ENCODE data around the gene PLXNB1.

Gene PLXNB1

DNA sequence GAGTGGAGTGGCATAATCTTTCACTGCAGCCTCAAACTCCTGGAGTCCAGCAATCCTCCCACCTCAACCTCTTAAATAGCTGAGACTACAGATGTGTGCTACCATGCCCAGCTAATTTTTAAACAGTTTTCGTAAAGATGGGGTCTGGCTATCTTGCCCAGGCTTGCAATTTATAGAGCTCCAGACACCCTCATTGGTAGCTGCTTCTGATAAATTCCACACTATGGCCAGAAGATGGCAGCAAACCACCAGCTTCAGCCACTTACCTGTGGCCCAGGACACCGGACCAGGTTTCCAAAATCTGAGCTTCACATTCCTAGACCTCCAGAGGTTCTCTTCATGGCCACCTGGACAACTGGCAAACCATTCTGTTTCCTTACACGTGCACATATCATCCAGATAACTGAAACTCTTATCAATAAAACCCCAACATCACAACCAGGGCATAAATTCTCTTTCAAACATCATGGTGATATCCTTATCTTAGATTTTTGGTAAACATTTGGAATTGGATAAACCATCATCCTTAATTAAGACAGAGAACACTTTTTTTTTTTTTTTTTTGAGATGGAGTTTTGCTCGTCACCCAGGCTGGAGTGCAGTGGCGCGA, 29.0 kb downstream of the PLXNB1 start:
- POLR2A ChIA-PET = interaction anchor here (0.7 to 2.1 kb wide), 8 partner anchors 17 to 152 kb away, joined by 3 to 13 read pairs (median 4); partner anchors contain the start of genes CCDC51 and TMA7
- Histone ChIP-seq H3K4me3 (ENCODE audit: low read depth, low read length) (no peak overlapping the region), H3K4me1 (ENCODE audit: control insufficient read depth, insufficient read depth, low read length) (no peaks in the 10 kb centered on the region), H3K36me3 (ENCODE audit: control insufficient read depth in 2 of 2, insufficient read depth in 1 of 2, low read length in 2 of 2) (peaks cover 0 to 22% of the 10 kb centered on the region in 2 experiments; a peak in 1 of 3 replicates), H3K27ac (ENCODE audit: extremely low read depth, low read depth, low read length) (no peak overlapping the region), H3K9me3 (ENCODE audit: control insufficient read depth, insufficient read depth, low read depth, low read length) (no peaks in the 10 kb centered on the region)
- CTCF ChIA-PET = interaction anchor here (0.6 to 7.2 kb wide), 42 partner anchors 9 to 339 kb away, joined by 3 to 238 read pairs (median 5); partner anchors contain the start of genes CCDC51, PFKFB4, PLXNB1 and TMA7
- TF ChIP-seq ZNF747 (tag by site-specific recombination; IDR thresholded peaks at IDR 0.05) (no peak), SCRT1 (tag by site-specific recombination; IDR thresholded peaks at IDR 0.05; ENCODE audit: borderline replicate concordance) (peak; percentile 82), ZEB2 (tag by site-specific recombination; IDR thresholded peaks at IDR 0.05) (0 out of 2 replicates have a peak, but pooled peaks have one; percentile 46), ZNF621 (tag by site-specific recombination; IDR thresholded peaks at IDR 0.05) (no peak), HOXD13 (CRISPR knock-in tag; IDR thresholded peaks at IDR 0.05; ENCODE audit: borderline replicate concordance) (no peak), ZNF121 (tag by site-specific recombination; IDR thresholded peaks at IDR 0.05) (peak; percentile 100), ZNF610 (tag by site-specific recombination; IDR thresholded peaks at IDR 0.05; ENCODE audit: borderline replicate concordance) (no peak), ZNF2 (tag by site-specific recombination; IDR thresholded peaks at IDR 0.05) (no peak), ZNF654 (tag by site-specific recombination; IDR thresholded peaks at IDR 0.05; ENCODE audit: low read depth) (peak; percentile 89), ZNF776 (tag by site-specific recombination; IDR thresholded peaks at IDR 0.05; ENCODE audit: borderline replicate concordance) (no peak), ZBTB1 (tag by site-specific recombination; IDR thresholded peaks at IDR 0.05) (no peak), SCRT2 (tag by site-specific recombination; IDR thresholded peaks at IDR 0.05) (peak; percentile 70), ZNF76 (tag by site-specific recombination; IDR thresholded peaks at IDR 0.05; ENCODE audit: borderline replicate concordance, low read depth) (no peak), ZNF544 (tag by site-specific recombination; IDR thresholded peaks at IDR 0.05) (no peak), ZNF660 (tag by site-specific recombination; IDR thresholded peaks at IDR 0.05) (peak; percentile 53; the same call in 1 of the 2 replicates), ZNF140 (tag by site-specific recombination; IDR thresholded peaks at IDR 0.05) (no peak), KLF7 (tag by site-specific recombination; IDR thresholded peaks at IDR 0.05; ENCODE audit: borderline replicate concordance) (no peak)
- TF ChIP-seq, protein P1, sequence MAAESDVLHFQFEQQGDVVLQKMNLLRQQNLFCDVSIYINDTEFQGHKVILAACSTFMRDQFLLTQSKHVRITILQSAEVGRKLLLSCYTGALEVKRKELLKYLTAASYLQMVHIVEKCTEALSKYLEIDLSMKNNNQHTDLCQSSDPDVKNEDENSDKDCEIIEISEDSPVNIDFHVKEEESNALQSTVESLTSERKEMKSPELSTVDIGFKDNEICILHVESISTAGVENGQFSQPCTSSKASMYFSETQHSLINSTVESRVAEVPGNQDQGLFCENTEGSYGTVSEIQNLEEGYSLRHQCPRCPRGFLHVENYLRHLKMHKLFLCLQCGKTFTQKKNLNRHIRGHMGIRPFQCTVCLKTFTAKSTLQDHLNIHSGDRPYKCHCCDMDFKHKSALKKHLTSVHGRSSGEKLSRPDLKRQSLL (tag by site-specific recombination; IDR thresholded peaks at IDR 0.05) = 0 out of 2 replicates have a peak, but pooled peaks have one; percentile 16
- TF ChIP-seq, protein P2, sequence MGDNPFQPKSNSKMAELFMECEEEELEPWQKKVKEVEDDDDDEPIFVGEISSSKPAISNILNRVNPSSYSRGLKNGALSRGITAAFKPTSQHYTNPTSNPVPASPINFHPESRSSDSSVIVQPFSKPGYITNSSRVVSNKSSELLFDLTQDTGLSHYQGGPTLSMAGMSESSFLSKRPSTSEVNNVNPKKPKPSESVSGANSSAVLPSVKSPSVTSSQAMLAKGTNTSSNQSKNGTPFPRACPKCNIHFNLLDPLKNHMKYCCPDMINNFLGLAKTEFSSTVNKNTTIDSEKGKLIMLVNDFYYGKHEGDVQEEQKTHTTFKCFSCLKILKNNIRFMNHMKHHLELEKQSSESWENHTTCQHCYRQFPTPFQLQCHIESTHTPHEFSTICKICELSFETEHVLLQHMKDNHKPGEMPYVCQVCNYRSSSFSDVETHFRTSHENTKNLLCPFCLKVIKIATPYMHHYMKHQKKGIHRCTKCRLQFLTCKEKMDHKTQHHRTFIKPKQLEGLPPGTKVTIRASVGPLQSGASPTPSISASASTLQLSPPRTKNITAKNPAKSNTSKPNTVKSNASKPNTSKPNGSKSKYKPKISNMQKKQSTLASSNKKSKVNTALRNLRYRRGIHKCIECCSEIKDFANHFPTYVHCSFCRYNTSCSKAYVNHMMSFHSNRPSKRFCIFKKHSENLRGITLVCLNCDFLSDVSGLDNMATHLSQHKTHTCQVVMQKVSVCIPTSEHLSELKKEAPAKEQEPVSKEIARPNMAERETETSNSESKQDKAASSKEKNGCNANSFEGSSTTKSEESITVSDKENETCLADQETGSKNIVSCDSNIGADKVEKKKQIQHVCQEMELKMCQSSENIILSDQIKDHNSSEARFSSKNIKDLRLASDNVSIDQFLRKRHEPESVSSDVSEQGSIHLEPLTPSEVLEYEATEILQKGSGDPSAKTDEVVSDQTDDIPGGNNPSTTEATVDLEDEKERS (tag by site-specific recombination; IDR thresholded peaks at IDR 0.05) = no peak

GRCh38 chr3:48399387-48400172, 30.3 kb downstream of the PLXNB1 start:
- no peaks in the 10 kb centered on the region for H3K9me3 ChIP-seq (ENCODE audit: control insufficient read depth, insufficient read depth, low read depth, low read length)
- no peak overlapping the region for H3K4me3 ChIP-seq (ENCODE audit: low read depth, low read length)
- TF ChIP-seq ZNF513 (tag by site-specific recombination; IDR thresholded peaks at IDR 0.05) (no peak), ZSCAN16 (tag by site-specific recombination; IDR thresholded peaks at IDR 0.05) (no peak), ZNF624 (tag by site-specific recombination; IDR thresholded peaks at IDR 0.05) (no peak), HIC1 (tag by site-specific recombination; IDR thresholded peaks at IDR 0.05) (no peak)
- peaks cover 0 to 11% of the 10 kb centered on the region in 2 experiments; a peak in 1 of 3 replicates for H3K36me3 ChIP-seq (ENCODE audit: control insufficient read depth in 2 of 2, insufficient read depth in 1 of 2, low read length in 2 of 2)
- H3K27ac ChIP-seq (ENCODE audit: extremely low read depth, low read depth, low read length) = no peak overlapping the region
- H3K4me1 ChIP-seq (ENCODE audit: control insufficient read depth, insufficient read depth, low read length) = no peaks in the 10 kb centered on the region
- POLR2A ChIA-PET = interaction anchor here (2.1 kb wide), 1 partner anchor 40 kb away, joined by 12 read pairs; the partner anchor contains the start of genes CCDC51 and TMA7
- CTCF ChIA-PET = interaction anchor here (0.5 to 7.2 kb wide), 15 partner anchors 12 to 249 kb away, joined by 3 to 238 read pairs (median 9); partner anchors contain the start of genes CCDC51, PLXNB1 and TMA7

All from HEK293 (cell line).